Measurements from ENCODE around the gene SBK2. TPM values are rescaled to one million over a fixed set of nuclear protein-coding genes. Genes with fewer than 3 reads are reported as not detected.
"Not testable (repeated sequence)": the region's sequence is repeated elsewhere in the genome, so short reads cannot be mapped to it uniquely, and the experiment has no call there.

The SBK2 gene
- under 1 TPM in 1 of 8 experiments, not detected in 7; 0.18 TPM for total RNA-seq

GRCh38 chr19:55536951-55537740 is at the start of gene SBK2:
Gene SBK2 (minus strand): TSS chr19:55537133. CDS start chr19:55536294, 839 bp downstream.
- in situ Hi-C loops (cut with MboI; ENCODE audit: low pct_unique_long_range_greater_than_20kb in 2 of 9, low sequenced_read_pairs in 9 of 9, unreplicated experiment in 9 of 9) = no loop called here
- peak in 6 of 8 experiments; percentile 18 to 55 (median 22) for ATAC-seq (replicated peaks in 6 of 8)
- Histone ChIP-seq H3K27ac (no peak within 1 kb of the TSS), H3K4me3 (no peak within 1 kb of the TSS), H3K4me1 (replicated peaks in 1 of 2) (peaks cover 3 to 11% of the 10 kb centered on the region in 2 donors)
- WGBS, 10 experiments = 80% methylated on average over 1 of the region's 14 CpGs; no CpG with 5 or more reads in 9 of the 10 experiments

GRCh38 chr19:55585658-55586339 is 48.9 kb upstream of the SBK2 start:
- 0 to 29% (median 22%) methylated on average over 2 to 9 of the region's 36 CpGs; no CpG with 5 or more reads in 2 of the 10 experiments for WGBS, 10 experiments
- peak in 7 of 8 experiments; percentile 22 to 83 (median 74) for ATAC-seq (replicated peaks in 6 of 8)
- Histone ChIP-seq H3K27ac (peak overlapping the region; percentile 81 to 84), H3K4me3 (peak overlapping the region; percentile 11 to 29 (median 16)), H3K4me1 (replicated peaks in 1 of 2) (peaks cover 20 to 27% of the 10 kb centered on the region in 2 donors)
- in situ Hi-C loops (cut with MboI; ENCODE audit: low pct_unique_long_range_greater_than_20kb in 2 of 9, low sequenced_read_pairs in 9 of 9, unreplicated experiment in 9 of 9) = no loop called here

GRCh38 chr19:55584871-55585270 is 47.9 kb upstream of the SBK2 start:
- Histone ChIP-seq H3K4me3 (no peak overlapping the region), H3K27ac (no peak overlapping the region), H3K4me1 (replicated peaks in 1 of 2) (peaks cover 20 to 25% of the 10 kb centered on the region in 2 donors)
- in situ Hi-C loops (cut with MboI; ENCODE audit: low pct_unique_long_range_greater_than_20kb in 2 of 9, low sequenced_read_pairs in 9 of 9, unreplicated experiment in 9 of 9) = no loop called here
- 60 to 98% (median 95%) methylated on average over 1 to 7 of the region's 11 CpGs; no CpG with 5 or more reads in 5 of the 10 experiments for WGBS, 10 experiments
- ATAC-seq (replicated peaks in 6 of 8) = no peak

- H3K27ac ChIP-seq; in situ Hi-C loops (cut with MboI; ENCODE audit: low pct_unique_long_range_greater_than_20kb in 2 of 9, low sequenced_read_pairs in 9 of 9, unreplicated experiment in 9 of 9); ATAC-seq (replicated peaks in 6 of 8); H3K4me3 ChIP-seq: not testable (repeated sequence)
- 31 to 100% (median 92%) methylated on average over 1 to 8 of the region's 8 CpGs; no CpG with 5 or more reads in 1 of the 10 experiments for WGBS, 10 experiments
- H3K4me1 ChIP-seq (replicated peaks in 1 of 2) = peaks cover 20 to 25% of the 10 kb centered on the region in 2 donors
These were observed 47.0 kb upstream of the SBK2 start for GRCh38 chr19:55583897-55584296.

- Histone ChIP-seq H3K4me1 (replicated peaks in 1 of 2) (peaks cover 20 to 25% of the 10 kb centered on the region in 2 donors), H3K27ac (peak overlapping the region in 1 of 2 donors; percentile 94)
- H3K4me3 ChIP-seq; ATAC-seq (replicated peaks in 6 of 8); in situ Hi-C loops (cut with MboI; ENCODE audit: low pct_unique_long_range_greater_than_20kb in 2 of 9, low sequenced_read_pairs in 9 of 9, unreplicated experiment in 9 of 9): not testable (repeated sequence)
- WGBS, 10 experiments = 37 to 100% (median 73%) methylated on average over 1 to 4 of the region's 4 CpGs; no CpG with 5 or more reads in 2 of the 10 experiments
These were observed 45.4 kb upstream of the SBK2 start for GRCh38 chr19:55582284-55582683.

- WGBS, 10 experiments = 0 to 48% (median 15%) methylated on average over 1 to 5 of the region's 6 CpGs; no CpG with 5 or more reads in 1 of the 10 experiments
- in situ Hi-C loops (cut with MboI; ENCODE audit: low pct_unique_long_range_greater_than_20kb in 2 of 9, low sequenced_read_pairs in 9 of 9, unreplicated experiment in 9 of 9) = no loop called here
- no peak for ATAC-seq (replicated peaks in 6 of 8)
- no peak overlapping the region for H3K4me3 ChIP-seq
- H3K27ac ChIP-seq = peak overlapping the region; percentile 31 to 94
- H3K4me1 ChIP-seq (replicated peaks in 1 of 2) = peaks cover 19 to 23% of the 10 kb centered on the region in 2 donors
These were observed 44.9 kb upstream of the SBK2 start for GRCh38 chr19:55581823-55582223.

- in situ Hi-C loops (cut with MboI; ENCODE audit: low pct_unique_long_range_greater_than_20kb in 2 of 9, low sequenced_read_pairs in 9 of 9, unreplicated experiment in 9 of 9) = no loop called here
- peak in 3 of 8 experiments; percentile 17 to 39 (median 37) for ATAC-seq (replicated peaks in 6 of 8)
- H3K4me1 ChIP-seq (replicated peaks in 1 of 2) = peaks cover 14 to 18% of the 10 kb centered on the region in 2 donors
- H3K4me3 ChIP-seq = peak overlapping the region; percentile 75 to 99 (median 97)
- peak overlapping the region; percentile 94 for H3K27ac ChIP-seq
- WGBS, 10 experiments = 0 to 100% (median 33%) methylated on average over 1 to 10 of the region's 12 CpGs
These were observed 44.4 kb upstream of the SBK2 start for GRCh38 chr19:55581145-55581822.

- Histone ChIP-seq H3K27ac (peak within 1 kb of the TSS; percentile 94), H3K4me1 (replicated peaks in 1 of 2) (peaks cover 10 to 13% of the 10 kb centered on the region in 2 donors), H3K4me3 (peak within 1 kb of the TSS; percentile 75 to 99 (median 97))
- in situ Hi-C loops (cut with MboI; ENCODE audit: low pct_unique_long_range_greater_than_20kb in 2 of 9, low sequenced_read_pairs in 9 of 9, unreplicated experiment in 9 of 9) = no loop called here
- no CpG with 5 or more reads among the region's 24 CpGs for WGBS, 10 experiments
- ATAC-seq (replicated peaks in 6 of 8) = peak; percentile 70 to 84 (median 76)
These were observed 43.8 kb upstream of the SBK2 start, which contains the start of gene ZNF579 for GRCh38 chr19:55580628-55581144. Gene ZNF579 (minus strand): TSS chr19:55580848. CDS start chr19:55579639, 1,209 bp downstream.

GRCh38 chr19:55579766-55580621 is 43.1 kb upstream of the SBK2 start:
- Histone ChIP-seq H3K4me3 (peak overlapping the region; percentile 75 to 99 (median 97)), H3K27ac (peak overlapping the region; percentile 94), H3K4me1 (replicated peaks in 1 of 2) (peaks cover 7 to 13% of the 10 kb centered on the region in 2 donors)
- 0 to 66% (median 22%) methylated on average over 1 to 5 of the region's 20 CpGs for WGBS, 10 experiments
- peak; percentile 37 to 76 (median 42) for ATAC-seq (replicated peaks in 6 of 8)
- in situ Hi-C loops (cut with MboI; ENCODE audit: low pct_unique_long_range_greater_than_20kb in 2 of 9, low sequenced_read_pairs in 9 of 9, unreplicated experiment in 9 of 9) = no loop called here

GRCh38 chr19:55578761-55579747 is 42.1 kb upstream of the SBK2 start:
- H3K4me1 ChIP-seq (replicated peaks in 1 of 2) = peaks cover 7 to 13% of the 10 kb centered on the region in 2 donors
- in situ Hi-C loops (cut with MboI; ENCODE audit: low pct_unique_long_range_greater_than_20kb in 2 of 9, low sequenced_read_pairs in 9 of 9, unreplicated experiment in 9 of 9) = no loop called here
- H3K4me3 ChIP-seq = peak overlapping the region; percentile 75 to 99 (median 97)
- H3K27ac ChIP-seq = no peak overlapping the region
- 80 to 100% (median 98%) methylated on average over 1 to 12 of the region's 90 CpGs; no CpG with 5 or more reads in 4 of the 10 experiments for WGBS, 10 experiments
- no peak for ATAC-seq (replicated peaks in 6 of 8)
